Measurements from ENCODE around the gene VAT1L.

Gene VAT1L

DNA sequence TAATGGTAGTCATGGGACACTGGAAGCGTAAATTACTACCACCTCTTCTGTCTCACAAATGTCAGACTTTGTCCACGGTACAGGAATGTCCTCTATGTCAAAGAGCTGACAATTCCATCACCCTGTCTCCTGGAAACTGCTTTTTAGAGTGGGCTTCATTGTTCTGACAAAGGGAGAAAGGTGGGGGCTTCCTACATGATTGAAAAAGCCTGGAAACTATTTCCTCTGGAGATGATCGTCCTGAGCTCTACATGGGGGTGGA, 53.1 kb downstream of the VAT1L start:
- Histone ChIP-seq H3K36me3 (ENCODE audit: control insufficient read depth in 2 of 2, insufficient read depth in 2 of 2, low read length in 2 of 2) (no peaks in the 10 kb centered on the region), H3K27me3 (ENCODE audit: control insufficient read depth in 2 of 2, insufficient read depth in 2 of 2, low read length in 2 of 2) (no peaks in the 10 kb centered on the region), H3K9me3 (ENCODE audit: control insufficient read depth in 2 of 2, low read length in 2 of 2) (no peaks in the 10 kb centered on the region), H3K4me3 (ENCODE audit: low read length in 2 of 2) (no peak overlapping the region), H3K9ac (ENCODE audit: low read depth in 1 of 2, low read length in 2 of 2) (no peak overlapping the region), H3K27ac (ENCODE audit: low read depth in 2 of 2, low read length in 2 of 2) (no peak overlapping the region), H3K4me1 (ENCODE audit: control insufficient read depth in 2 of 2, insufficient read depth in 2 of 2, low read length in 2 of 2) (peaks cover 9 to 21% of the 10 kb centered on the region in 2 donors)

DNA sequence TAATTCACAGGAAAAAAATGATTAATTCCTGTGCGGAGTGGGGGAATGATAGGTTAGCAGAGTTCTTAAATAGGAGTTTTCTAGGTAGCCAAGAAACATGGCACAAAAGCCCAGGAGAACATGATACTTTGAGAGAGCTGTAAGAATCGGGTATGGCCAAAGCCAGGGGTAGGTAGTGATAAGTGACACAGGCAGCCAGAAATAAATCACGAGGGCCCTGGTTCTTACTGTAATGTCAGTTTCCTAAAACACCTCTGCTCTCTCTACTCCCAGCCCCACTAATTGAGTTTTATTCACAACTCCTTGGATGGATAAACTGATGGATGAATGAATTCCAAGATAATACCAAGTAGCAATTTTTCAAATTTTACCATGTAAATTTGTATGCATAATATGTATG, 54.1 kb downstream of the VAT1L start:
- no peak overlapping the region for H3K27ac ChIP-seq (ENCODE audit: low read depth in 2 of 2, low read length in 2 of 2)
- peaks cover 9 to 21% of the 10 kb centered on the region in 2 donors for H3K4me1 ChIP-seq (ENCODE audit: control insufficient read depth in 2 of 2, insufficient read depth in 2 of 2, low read length in 2 of 2)
- no peaks in the 10 kb centered on the region for H3K9me3 ChIP-seq (ENCODE audit: control insufficient read depth in 2 of 2, low read length in 2 of 2)
- no peaks in the 10 kb centered on the region for H3K36me3 ChIP-seq (ENCODE audit: control insufficient read depth in 2 of 2, insufficient read depth in 2 of 2, low read length in 2 of 2)
- no peak overlapping the region for H3K4me3 ChIP-seq (ENCODE audit: low read length in 2 of 2)
- H3K9ac ChIP-seq (ENCODE audit: low read depth in 1 of 2, low read length in 2 of 2) = no peak overlapping the region
- H3K27me3 ChIP-seq (ENCODE audit: control insufficient read depth in 2 of 2, insufficient read depth in 2 of 2, low read length in 2 of 2) = no peaks in the 10 kb centered on the region

DNA sequence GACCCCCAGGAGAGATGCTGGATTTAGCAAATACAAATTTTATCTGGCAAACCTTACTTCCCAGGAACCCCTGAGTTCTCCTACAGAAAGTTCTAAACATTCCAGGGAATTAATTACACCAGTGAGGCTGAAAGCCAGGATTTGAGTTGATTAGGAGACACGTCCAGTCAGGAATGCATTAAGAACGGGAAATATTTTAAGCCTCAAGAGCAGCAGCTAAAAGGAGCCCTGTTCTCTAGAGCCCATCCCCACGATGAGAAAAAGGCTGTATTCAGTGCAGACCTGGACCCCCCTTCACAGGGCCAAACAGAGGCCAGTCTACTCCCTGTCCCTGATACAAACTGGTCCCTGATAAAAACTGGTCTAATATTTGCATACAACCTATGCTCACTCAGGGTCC, 55.0 kb downstream of the VAT1L start:
- Histone ChIP-seq H3K9ac (ENCODE audit: low read depth in 1 of 2, low read length in 2 of 2) (no peak overlapping the region), H3K27ac (ENCODE audit: low read depth in 2 of 2, low read length in 2 of 2) (no peak overlapping the region), H3K4me3 (ENCODE audit: low read length in 2 of 2) (no peak overlapping the region), H3K9me3 (ENCODE audit: control insufficient read depth in 2 of 2, low read length in 2 of 2) (no peaks in the 10 kb centered on the region), H3K36me3 (ENCODE audit: control insufficient read depth in 2 of 2, insufficient read depth in 2 of 2, low read length in 2 of 2) (no peaks in the 10 kb centered on the region), H3K4me1 (ENCODE audit: control insufficient read depth in 2 of 2, insufficient read depth in 2 of 2, low read length in 2 of 2) (peaks cover 9 to 19% of the 10 kb centered on the region in 2 donors), H3K27me3 (ENCODE audit: control insufficient read depth in 2 of 2, insufficient read depth in 2 of 2, low read length in 2 of 2) (no peaks in the 10 kb centered on the region)

DNA sequence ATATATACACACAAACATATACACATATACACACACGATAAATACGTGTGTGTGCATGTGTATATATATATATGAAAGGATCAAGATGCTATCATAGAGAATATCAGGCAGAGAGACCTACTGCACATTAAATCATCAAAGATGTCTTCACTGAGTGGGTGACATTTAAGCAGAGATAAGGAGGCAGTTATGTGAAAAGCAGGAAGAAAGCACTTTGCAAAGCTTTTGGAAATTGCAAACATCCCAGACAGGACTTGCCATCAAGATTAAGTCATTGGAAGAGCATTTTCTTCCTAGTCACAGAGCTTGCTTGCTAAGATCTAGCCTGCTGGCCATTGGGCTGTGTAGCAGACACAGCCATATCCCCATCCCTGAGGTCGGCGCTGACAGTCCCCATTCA, 56.4 kb downstream of the VAT1L start:
- no peak overlapping the region for H3K4me3 ChIP-seq (ENCODE audit: low read length in 2 of 2)
- no peaks in the 10 kb centered on the region for H3K9me3 ChIP-seq (ENCODE audit: control insufficient read depth in 2 of 2, low read length in 2 of 2)

DNA sequence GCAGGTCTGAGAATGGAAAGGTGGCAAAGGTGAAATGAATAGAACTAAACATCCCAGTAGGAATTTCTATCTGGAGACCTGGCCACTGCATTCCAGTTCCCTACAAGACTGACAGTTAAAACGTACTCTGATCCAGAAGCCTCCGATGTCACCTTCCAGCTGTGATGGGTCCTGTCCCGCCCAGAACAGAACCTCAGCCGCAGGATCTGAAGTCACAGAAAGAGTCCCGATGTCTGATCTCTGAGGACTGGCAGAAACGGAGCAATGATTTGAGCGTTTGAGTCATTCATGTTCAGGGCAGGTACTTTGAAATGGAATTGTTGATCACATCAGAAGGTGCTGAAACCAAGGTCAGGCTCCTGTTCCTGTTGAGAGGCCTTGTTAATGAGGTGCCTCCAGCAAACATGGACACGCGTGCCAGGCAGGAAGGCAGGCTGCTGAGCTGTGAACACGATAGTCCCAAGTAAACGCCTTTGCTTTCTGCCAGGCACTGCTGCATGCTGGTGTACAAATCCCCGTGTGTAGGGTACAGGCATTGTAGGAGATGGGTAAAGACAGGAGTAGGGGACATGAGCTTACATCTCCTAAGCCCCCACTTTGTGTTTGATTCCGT, 61.4 kb downstream of the VAT1L start:
- H3K27ac ChIP-seq (ENCODE audit: low read depth in 2 of 2, low read length in 2 of 2) = no peak overlapping the region
- no peaks in the 10 kb centered on the region for H3K4me1 ChIP-seq (ENCODE audit: control insufficient read depth in 2 of 2, insufficient read depth in 2 of 2, low read length in 2 of 2)

More for the DNA sequence above, 56.4 kb downstream of the VAT1L start:
- Histone ChIP-seq H3K27ac (ENCODE audit: low read depth in 2 of 2, low read length in 2 of 2) (no peak overlapping the region), H3K9ac (ENCODE audit: low read depth in 1 of 2, low read length in 2 of 2) (no peak overlapping the region), H3K36me3 (ENCODE audit: control insufficient read depth in 2 of 2, insufficient read depth in 2 of 2, low read length in 2 of 2) (no peaks in the 10 kb centered on the region), H3K4me1 (ENCODE audit: control insufficient read depth in 2 of 2, insufficient read depth in 2 of 2, low read length in 2 of 2) (peaks cover 6 to 17% of the 10 kb centered on the region in 2 donors), H3K27me3 (ENCODE audit: control insufficient read depth in 2 of 2, insufficient read depth in 2 of 2, low read length in 2 of 2) (no peaks in the 10 kb centered on the region)

DNA sequence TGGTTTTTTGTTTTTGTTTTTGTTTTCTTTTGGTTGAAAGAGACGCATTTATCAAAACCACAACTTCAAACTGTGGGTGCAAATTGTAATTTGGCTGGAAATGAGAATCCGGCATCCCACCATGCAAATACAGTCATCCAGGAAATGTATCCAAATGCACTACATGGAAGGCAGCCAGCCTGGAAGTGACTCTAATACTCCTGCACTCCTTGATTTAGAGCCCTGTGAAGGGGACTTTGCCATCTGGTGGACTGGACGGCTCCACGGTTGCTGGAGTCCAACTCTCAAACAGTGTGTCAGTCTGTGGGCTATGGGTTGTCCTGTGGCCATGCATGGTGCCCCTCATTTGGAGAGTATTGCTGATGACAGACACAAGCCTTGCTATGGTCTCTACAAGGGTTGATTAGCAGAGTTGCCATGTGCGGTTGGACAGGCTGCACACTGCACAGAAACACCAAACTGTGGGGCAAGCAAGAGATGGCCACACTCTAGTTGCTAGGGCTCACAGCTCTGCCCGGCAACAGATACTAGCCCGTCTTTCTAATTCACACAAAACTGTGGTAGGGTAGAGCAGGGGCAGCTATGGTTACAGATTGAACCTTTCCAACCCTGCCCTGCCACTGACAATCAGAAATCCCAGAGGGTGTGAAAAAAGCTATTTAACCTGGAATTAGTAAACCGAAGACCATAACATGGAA, 62.4 kb downstream of the VAT1L start:
- Histone ChIP-seq H3K9ac (ENCODE audit: low read depth in 1 of 2, low read length in 2 of 2) (no peak overlapping the region), H3K36me3 (ENCODE audit: control insufficient read depth in 2 of 2, insufficient read depth in 2 of 2, low read length in 2 of 2) (no peaks in the 10 kb centered on the region), H3K9me3 (ENCODE audit: control insufficient read depth in 2 of 2, low read length in 2 of 2) (no peaks in the 10 kb centered on the region), H3K27me3 (ENCODE audit: control insufficient read depth in 2 of 2, insufficient read depth in 2 of 2, low read length in 2 of 2) (no peaks in the 10 kb centered on the region), H3K4me3 (ENCODE audit: low read length in 2 of 2) (no peak overlapping the region), H3K27ac (ENCODE audit: low read depth in 2 of 2, low read length in 2 of 2) (no peak overlapping the region), H3K4me1 (ENCODE audit: control insufficient read depth in 2 of 2, insufficient read depth in 2 of 2, low read length in 2 of 2) (no peaks in the 10 kb centered on the region)

More for the DNA sequence above, 61.4 kb downstream of the VAT1L start:
- H3K4me3 ChIP-seq (ENCODE audit: low read length in 2 of 2) = no peak overlapping the region
- no peaks in the 10 kb centered on the region for H3K27me3 ChIP-seq (ENCODE audit: control insufficient read depth in 2 of 2, insufficient read depth in 2 of 2, low read length in 2 of 2)
- no peaks in the 10 kb centered on the region for H3K36me3 ChIP-seq (ENCODE audit: control insufficient read depth in 2 of 2, insufficient read depth in 2 of 2, low read length in 2 of 2)
- no peaks in the 10 kb centered on the region for H3K9me3 ChIP-seq (ENCODE audit: control insufficient read depth in 2 of 2, low read length in 2 of 2)
- H3K9ac ChIP-seq (ENCODE audit: low read depth in 1 of 2, low read length in 2 of 2) = no peak overlapping the region

DNA sequence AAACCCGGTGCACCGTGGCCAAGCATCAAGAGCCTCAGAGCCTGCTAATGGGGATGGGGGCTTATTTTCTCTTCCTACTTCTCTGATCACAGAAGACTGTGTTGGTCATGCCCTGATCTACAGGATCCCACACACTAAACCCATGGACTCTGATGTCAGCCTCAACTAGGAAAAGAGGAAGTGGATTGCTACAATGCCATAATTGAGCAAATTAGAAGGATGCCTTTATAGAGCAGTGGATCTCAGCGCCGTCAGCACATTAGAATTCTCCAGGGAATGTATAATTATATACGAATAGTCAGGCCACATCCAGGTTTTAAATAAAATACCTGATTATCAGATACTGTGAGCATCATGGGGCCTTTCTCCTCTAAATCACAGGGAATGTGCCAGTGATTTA, 64.8 kb downstream of the VAT1L start:
- H3K4me3 ChIP-seq (ENCODE audit: low read length in 2 of 2) = no peak overlapping the region
- no peak overlapping the region for H3K9ac ChIP-seq (ENCODE audit: low read depth in 1 of 2, low read length in 2 of 2)
- no peaks in the 10 kb centered on the region for H3K9me3 ChIP-seq (ENCODE audit: control insufficient read depth in 2 of 2, low read length in 2 of 2)
- no peak overlapping the region for H3K27ac ChIP-seq (ENCODE audit: low read depth in 2 of 2, low read length in 2 of 2)
- no peaks in the 10 kb centered on the region for H3K36me3 ChIP-seq (ENCODE audit: control insufficient read depth in 2 of 2, insufficient read depth in 2 of 2, low read length in 2 of 2)
- H3K4me1 ChIP-seq (ENCODE audit: control insufficient read depth in 2 of 2, insufficient read depth in 2 of 2, low read length in 2 of 2) = no peaks in the 10 kb centered on the region
- no peaks in the 10 kb centered on the region for H3K27me3 ChIP-seq (ENCODE audit: control insufficient read depth in 2 of 2, insufficient read depth in 2 of 2, low read length in 2 of 2)

DNA sequence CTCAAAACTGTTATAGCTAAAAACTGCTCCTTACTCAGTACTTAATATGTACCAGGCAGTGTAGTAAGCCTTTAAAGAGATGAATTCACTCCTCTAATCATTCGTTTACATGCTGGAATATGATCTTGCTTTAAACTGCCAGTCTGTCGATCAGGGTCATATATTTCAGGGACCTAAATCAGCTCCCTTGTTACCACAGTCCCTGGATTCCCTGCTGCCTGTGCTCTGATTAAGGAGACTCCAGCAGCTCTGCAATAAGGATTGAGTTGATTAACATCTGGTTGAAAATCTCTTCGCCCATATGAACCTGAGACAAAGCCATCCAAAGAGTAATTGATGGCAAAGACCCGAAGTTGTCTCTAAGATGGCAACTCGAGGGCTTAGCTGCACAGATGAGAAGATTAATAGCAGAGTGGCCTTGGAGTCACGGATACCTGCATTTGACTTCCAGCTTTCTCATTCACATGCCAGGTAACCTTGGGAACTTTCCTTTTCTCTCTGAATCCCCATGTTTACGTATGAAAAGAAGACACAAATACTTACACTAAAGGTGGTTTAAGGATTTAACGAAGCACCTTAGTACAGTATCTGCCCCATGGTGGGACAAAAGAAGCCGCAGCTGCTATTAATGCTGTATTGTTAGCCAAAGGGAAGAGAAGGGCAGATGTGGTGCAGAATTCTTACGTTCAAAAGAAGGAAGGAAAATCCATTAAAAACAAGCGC, 68.2 kb downstream of the VAT1L start:
- Histone ChIP-seq H3K9ac (ENCODE audit: low read depth in 1 of 2, low read length in 2 of 2) (no peak overlapping the region), H3K4me3 (ENCODE audit: low read length in 2 of 2) (no peak overlapping the region), H3K27ac (ENCODE audit: low read depth in 2 of 2, low read length in 2 of 2) (no peak overlapping the region), H3K27me3 (ENCODE audit: control insufficient read depth in 2 of 2, insufficient read depth in 2 of 2, low read length in 2 of 2) (no peaks in the 10 kb centered on the region), H3K9me3 (ENCODE audit: control insufficient read depth in 2 of 2, low read length in 2 of 2) (no peaks in the 10 kb centered on the region), H3K36me3 (ENCODE audit: control insufficient read depth in 2 of 2, insufficient read depth in 2 of 2, low read length in 2 of 2) (no peaks in the 10 kb centered on the region), H3K4me1 (ENCODE audit: control insufficient read depth in 2 of 2, insufficient read depth in 2 of 2, low read length in 2 of 2) (no peaks in the 10 kb centered on the region)

DNA sequence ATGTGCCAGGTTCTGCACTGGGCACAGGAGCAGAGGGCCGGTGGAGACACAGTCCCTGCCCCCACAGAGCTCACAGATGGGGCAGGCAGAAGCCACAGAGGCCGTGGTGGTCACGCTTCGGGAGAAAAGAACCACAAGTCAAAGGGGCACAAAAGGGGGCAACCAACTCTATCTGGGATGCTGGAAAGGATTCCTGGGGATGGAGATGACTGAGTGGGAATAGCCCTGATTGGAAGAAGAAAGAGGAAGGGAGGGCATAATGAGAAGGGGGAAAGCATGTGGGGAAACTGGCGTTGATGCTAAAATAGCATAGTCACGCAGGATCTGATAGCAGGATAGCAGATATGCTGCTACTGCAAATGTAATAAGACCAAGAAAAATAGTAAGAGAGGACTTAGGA, 69.7 kb downstream of the VAT1L start:
- no peaks in the 10 kb centered on the region for H3K27me3 ChIP-seq (ENCODE audit: control insufficient read depth in 2 of 2, insufficient read depth in 2 of 2, low read length in 2 of 2)
- H3K9me3 ChIP-seq (ENCODE audit: control insufficient read depth in 2 of 2, low read length in 2 of 2) = no peaks in the 10 kb centered on the region
- no peak overlapping the region for H3K9ac ChIP-seq (ENCODE audit: low read depth in 1 of 2, low read length in 2 of 2)
- no peaks in the 10 kb centered on the region for H3K36me3 ChIP-seq (ENCODE audit: control insufficient read depth in 2 of 2, insufficient read depth in 2 of 2, low read length in 2 of 2)
- H3K4me3 ChIP-seq (ENCODE audit: low read length in 2 of 2) = no peak overlapping the region
- no peak overlapping the region for H3K27ac ChIP-seq (ENCODE audit: low read depth in 2 of 2, low read length in 2 of 2)
- peaks cover 0 to 6% of the 10 kb centered on the region in 2 donors for H3K4me1 ChIP-seq (ENCODE audit: control insufficient read depth in 2 of 2, insufficient read depth in 2 of 2, low read length in 2 of 2)

DNA sequence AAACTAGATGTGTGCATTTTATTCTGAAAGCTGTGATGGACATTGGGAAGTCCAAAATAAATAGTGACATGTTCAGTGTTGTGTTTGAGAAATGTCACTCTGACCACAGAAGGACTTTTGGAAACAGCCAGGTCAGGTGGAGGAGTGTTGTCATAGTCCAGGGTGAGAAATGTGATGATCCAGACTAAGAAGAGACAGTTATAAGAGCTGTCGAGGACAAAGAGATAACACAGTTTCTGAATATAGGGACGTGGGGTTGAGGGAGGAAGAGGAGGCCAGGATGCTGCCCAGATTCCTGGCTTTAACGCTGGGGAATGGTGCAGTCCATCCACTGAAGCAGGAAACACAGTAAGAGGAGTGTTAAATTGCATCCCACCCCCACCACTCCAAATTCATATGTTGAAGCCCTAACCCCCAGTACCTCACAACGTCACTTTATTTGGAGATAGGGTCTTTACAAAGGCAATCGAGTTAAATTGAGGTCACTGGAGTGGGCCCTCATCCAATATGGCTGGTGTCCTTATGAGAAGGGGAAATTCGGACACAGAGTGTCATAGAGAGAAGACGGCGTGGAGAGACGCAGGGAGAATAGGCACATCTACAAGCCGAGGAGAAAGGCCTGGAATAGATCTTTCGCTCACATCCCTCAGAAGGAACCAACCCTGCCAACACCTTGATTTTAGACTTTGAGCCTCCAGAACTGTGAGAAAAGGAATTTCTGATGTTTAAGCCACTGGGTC, 71.3 kb downstream of the VAT1L start:
- H3K27ac ChIP-seq (ENCODE audit: low read depth in 2 of 2, low read length in 2 of 2) = no peak overlapping the region
- peaks cover 6 to 18% of the 10 kb centered on the region in 2 donors for H3K4me1 ChIP-seq (ENCODE audit: control insufficient read depth in 2 of 2, insufficient read depth in 2 of 2, low read length in 2 of 2)
- no peaks in the 10 kb centered on the region for H3K36me3 ChIP-seq (ENCODE audit: control insufficient read depth in 2 of 2, insufficient read depth in 2 of 2, low read length in 2 of 2)
- no peaks in the 10 kb centered on the region for H3K9me3 ChIP-seq (ENCODE audit: control insufficient read depth in 2 of 2, low read length in 2 of 2)
- H3K27me3 ChIP-seq (ENCODE audit: control insufficient read depth in 2 of 2, insufficient read depth in 2 of 2, low read length in 2 of 2) = no peaks in the 10 kb centered on the region
- no peak overlapping the region for H3K4me3 ChIP-seq (ENCODE audit: low read length in 2 of 2)
- H3K9ac ChIP-seq (ENCODE audit: low read depth in 1 of 2, low read length in 2 of 2) = no peak overlapping the region

Measured in mucosa of rectum (tissue), 2 donors.